CD14-positive monocyte (primary cell): ENCODE data around the gene SSTR1. TPM values are rescaled to one million over a fixed set of nuclear protein-coding genes. Genes with fewer than 3 reads are reported as not detected.
"Not testable (repeated sequence)": the region's sequence is repeated elsewhere in the genome, so short reads cannot be mapped to it uniquely, and the experiment has no call there.

Source experiments
- DNase-seq, 3 donors: peaks; one replicate each; pipeline ENCODE4 v3.0.0-alpha.2; 2011 to 2022
- H2AFZ ChIP-seq: 2 replicates; pipeline ENCODE4 v1.6.0; 2012; ENCODE audit warnings: mild to moderate bottlenecking, low read depth, low read length, inconsistent platforms; ENCODE audit not compliant: insufficient read depth, poor library complexity, severe bottlenecking
- H3K27ac ChIP-seq, 2 donors: 1 replicate in 1 of 2; 2 replicates in 1 of 2; pipeline ENCODE4 v1.5.1; 2012 to 2013; ENCODE audit warnings: low read length in 2 of 2, control low read depth in 1 of 2, inconsistent platforms in 1 of 2, low read depth in 1 of 2, mild to moderate bottlenecking in 1 of 2
- H3K27me3 ChIP-seq, 2 donors: one replicate each; pipeline versions ENCODE4 v1.6.0 to v1.6.1; 2011 to 2013; ENCODE audit warnings: low read length in 2 of 2; ENCODE audit not compliant: control insufficient read depth in 2 of 2, insufficient read depth in 2 of 2
- H3K36me3 ChIP-seq, 2 donors: replicated peaks in 1 of 2; 1 replicate in 1 of 2; 2 replicates in 1 of 2; pipeline versions ENCODE4 v1.5.1 to v1.6.1; 2012 to 2013; ENCODE audit warnings: low read length in 2 of 2, control low read depth in 1 of 2, inconsistent platforms in 1 of 2, mild to moderate bottlenecking in 1 of 2; ENCODE audit not compliant: insufficient read depth in 2 of 2, control insufficient read depth in 1 of 2
- H3K4me1 ChIP-seq, 2 donors: 1 replicate in 1 of 2; 2 replicates in 1 of 2; pipeline versions ENCODE4 v1.5.1 to v1.6.1; 2012 to 2013; ENCODE audit warnings: low read length in 2 of 2, control low read depth in 1 of 2, inconsistent platforms in 1 of 2, mild to moderate bottlenecking in 1 of 2, moderate library complexity in 1 of 2; ENCODE audit not compliant: insufficient read depth in 2 of 2, control insufficient read depth in 1 of 2
- H3K4me2 ChIP-seq: replicated peaks from 2 replicates; pipeline ENCODE3; 2012; ENCODE audit warnings: low read length, moderate library complexity, mild to moderate bottlenecking; ENCODE audit not compliant: poor library complexity, severe bottlenecking; ENCODE audit errors: extremely low read depth
- H3K4me3 ChIP-seq, 3 experiments: fragments of 200-600 bp in 1 of 3; sonication (generic) in 1 of 3; replicated peaks in 1 of 3; 1 replicate in 2 of 3; 2 replicates in 1 of 3; pipeline ENCODE4 v1.5.1; 2011 to 2013; ENCODE audit warnings: low read length in 3 of 3, mild to moderate bottlenecking in 3 of 3, control low read depth in 2 of 3, low read depth in 2 of 3, inconsistent platforms in 1 of 3, moderate library complexity in 1 of 3
- H3K79me2 ChIP-seq: 2 replicates; pipeline ENCODE4 v1.6.0; 2012; ENCODE audit warnings: mild to moderate bottlenecking, control low read depth, inconsistent platforms, low read length, moderate library complexity; ENCODE audit not compliant: insufficient read depth
- H3K9ac ChIP-seq: 2 replicates; pipeline ENCODE4 v1.6.0; 2017; ENCODE audit warnings: low read length, mild to moderate bottlenecking; ENCODE audit not compliant: insufficient read depth, poor library complexity, severe bottlenecking
- H3K9me3 ChIP-seq, 2 donors: replicated peaks in 1 of 2; 1 replicate in 1 of 2; 2 replicates in 1 of 2; pipeline versions ENCODE4 v1.5.1 to v1.6.1; 2012 to 2013; ENCODE audit warnings: low read length in 2 of 2, control low read depth in 1 of 2; ENCODE audit not compliant: control insufficient read depth in 1 of 2, insufficient read depth in 1 of 2
- H4K20me1 ChIP-seq: 2 replicates; pipeline ENCODE4 v1.6.0; 2012; ENCODE audit warnings: mild to moderate bottlenecking, low read length, control low read depth, moderate library complexity; ENCODE audit not compliant: insufficient read depth
- H3K27ac Mint-ChIP-seq, 7 donors: one replicate each; pipeline ENCODE4 v1.8.0; 2020; ENCODE audit warnings: mild to moderate bottlenecking in 7 of 7, mixed read lengths in 7 of 7, moderate library complexity in 6 of 7, inconsistent platforms in 2 of 7
- H3K27me3 Mint-ChIP-seq, 3 donors: one replicate each; pipeline ENCODE4 v1.8.0; 2021 to 2022; ENCODE audit warnings: low read depth in 3 of 3, mild to moderate bottlenecking in 3 of 3, mixed read lengths in 3 of 3, moderate library complexity in 3 of 3, inconsistent platforms in 1 of 3
- H3K36me3 Mint-ChIP-seq, 2 donors: one replicate each; pipeline ENCODE4 v1.8.0; 2020; ENCODE audit warnings: mixed read lengths in 2 of 2, inconsistent platforms in 1 of 2, mild to moderate bottlenecking in 1 of 2
- H3K4me1 Mint-ChIP-seq: one replicate; pipeline ENCODE4 v1.8.0; 2020; ENCODE audit warnings: mild to moderate bottlenecking, mixed read lengths
- H3K4me3 Mint-ChIP-seq, 2 donors: one replicate each; pipeline ENCODE4 v1.8.0; 2020; ENCODE audit warnings: mild to moderate bottlenecking in 2 of 2, mixed read lengths in 2 of 2, moderate library complexity in 1 of 2
- H3K9me3 Mint-ChIP-seq, 7 donors: one replicate each; pipeline ENCODE4 v1.8.0; 2020 to 2022; ENCODE audit warnings: mixed read lengths in 7 of 7, mild to moderate bottlenecking in 6 of 7, moderate library complexity in 6 of 7, inconsistent platforms in 2 of 7
- WGBS: methylation state at CpG from one replicate; pipeline ENCODE4 v1.1.5; 2013; ENCODE audit warnings: missing lambda C conversion rate; ENCODE audit not compliant: insufficient coverage; 5-methylcytosine and 5-hydroxymethylcytosine counted together
- intact Hi-C, 2 donors: fragments of 100-400 bp; cut with micrococcal nuclease; formaldehyde crosslinking; loops; one replicate each; pipeline versions ENCODE4 v1.15.0 to v1.15.1; 2023
- polyA plus RNA-seq, 3 donors: library from polyadenylated mRNA; depleted of rRNA in 1 of 3; unstranded in 2 of 3; stranded (reverse) in 1 of 3; fragments of 300-500 nt in 2 of 3; fragments of >200 nt in 1 of 3; fragmentation: Illumina TruSeq in 2 of 3; gene quantifications; 1 replicate in 2 of 3; 2 replicates in 1 of 3; pipeline ENCODE4 v1.2.3, GENCODE V29; 2012 to 2021
- TF ChIP-seq, protein P1 (sequence below): fragments of 200-600 bp; IDR thresholded peaks from one replicate; pipeline ENCODE4 v1.8.0; 2022; ENCODE audit warnings: antibody characterized with exemption, mild to moderate bottlenecking

The SSTR1 gene
- polyA plus RNA-seq, 3 donors, result not detected

DNA sequence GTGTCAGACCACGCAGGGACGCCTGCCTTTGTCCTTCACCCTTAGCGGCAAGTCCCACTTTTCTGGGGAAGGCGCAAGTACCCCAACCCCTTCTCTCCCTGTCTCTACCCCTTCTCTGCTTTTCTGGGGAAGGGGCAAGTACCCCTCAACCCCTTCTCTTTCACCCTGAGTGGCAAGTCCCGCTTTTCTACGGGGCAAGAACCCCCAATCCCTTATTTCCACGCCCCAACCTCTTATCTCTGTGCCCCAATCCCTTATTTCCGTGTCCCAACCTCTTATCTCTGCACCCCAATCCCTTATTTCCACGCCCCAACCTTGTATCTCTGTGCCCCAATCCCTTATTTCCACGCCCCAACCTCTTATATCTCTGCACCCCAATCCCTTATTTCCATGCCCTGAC, 16.2 kb upstream of the SSTR1 start:
- H3K4me3 Mint-ChIP-seq, H2AFZ ChIP-seq, H3K9ac ChIP-seq, H3K9me3 ChIP-seq, H3K27me3 ChIP-seq, H3K4me2 ChIP-seq, intact Hi-C loops, H3K36me3 ChIP-seq, H3K36me3 Mint-ChIP-seq, H3K27ac Mint-ChIP-seq, H3K27ac ChIP-seq, H3K4me1 Mint-ChIP-seq, H3K27me3 Mint-ChIP-seq, H3K4me1 ChIP-seq, H3K79me2 ChIP-seq, H4K20me1 ChIP-seq, H3K9me3 Mint-ChIP-seq, H3K4me3 ChIP-seq, DNase-seq: not testable (repeated sequence)
- WGBS, result 80% methylated on average over 10 of the region's 10 CpGs

DNA sequence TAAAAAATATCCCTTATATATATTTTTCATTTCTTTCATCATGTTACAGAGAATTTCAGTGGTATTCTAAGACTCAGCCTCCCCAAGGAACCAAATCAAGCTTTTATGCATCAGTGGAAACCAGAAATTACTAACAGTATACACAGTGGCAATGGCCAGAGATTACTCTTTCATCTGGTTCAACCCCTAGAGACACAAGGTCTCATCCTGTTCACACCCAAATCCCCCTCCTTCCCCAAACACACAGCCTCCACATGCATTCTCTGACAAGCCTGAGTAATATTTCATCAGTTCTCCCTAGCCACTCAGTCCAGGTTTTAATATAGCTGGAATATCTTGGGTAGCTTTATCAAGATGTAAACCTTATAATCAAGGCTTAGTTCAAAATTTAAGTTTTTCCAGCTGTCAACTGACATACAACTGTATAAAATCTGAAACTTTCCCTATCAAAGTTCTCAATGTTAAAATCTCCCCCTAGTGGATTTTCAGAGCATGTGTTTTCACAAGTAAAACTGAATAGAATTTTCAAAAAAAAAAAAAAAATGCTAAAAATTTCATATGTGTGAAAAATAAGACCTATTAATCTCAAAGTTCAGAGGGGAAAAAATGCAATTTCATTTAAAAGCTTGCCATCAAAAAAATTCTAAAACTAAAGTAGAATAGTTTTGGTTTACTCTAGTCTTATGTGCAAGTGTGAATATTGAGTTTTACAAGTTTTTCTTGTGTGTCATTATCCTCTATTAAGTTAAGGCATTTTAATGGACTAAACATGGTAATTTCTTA, 10.5 kb upstream of the SSTR1 start:
- Histone ChIP-seq H3K4me3 (no peak overlapping the region), H3K9me3 (no peaks in the 10 kb centered on the region), H3K27ac (no peak overlapping the region), H4K20me1 (no peaks in the 10 kb centered on the region), H3K79me2 (no peaks in the 10 kb centered on the region), H2AFZ (no peak overlapping the region), H3K4me1 (no peaks in the 10 kb centered on the region), H3K27me3 (no peaks in the 10 kb centered on the region), H3K9ac (no peak overlapping the region), H3K4me2 (no peak overlapping the region), H3K36me3 (no peaks in the 10 kb centered on the region)
- Mint-ChIP-seq H3K4me1 (no peaks in the 10 kb centered on the region), H3K9me3 (no peaks in the 10 kb centered on the region), H3K27me3 (peaks cover 0 to 4% (median 3%) of the 10 kb centered on the region in 3 donors), H3K4me3 (no peak overlapping the region), H3K36me3 (no peaks in the 10 kb centered on the region), H3K27ac (no peak overlapping the region)
- TF ChIP-seq, protein P1, sequence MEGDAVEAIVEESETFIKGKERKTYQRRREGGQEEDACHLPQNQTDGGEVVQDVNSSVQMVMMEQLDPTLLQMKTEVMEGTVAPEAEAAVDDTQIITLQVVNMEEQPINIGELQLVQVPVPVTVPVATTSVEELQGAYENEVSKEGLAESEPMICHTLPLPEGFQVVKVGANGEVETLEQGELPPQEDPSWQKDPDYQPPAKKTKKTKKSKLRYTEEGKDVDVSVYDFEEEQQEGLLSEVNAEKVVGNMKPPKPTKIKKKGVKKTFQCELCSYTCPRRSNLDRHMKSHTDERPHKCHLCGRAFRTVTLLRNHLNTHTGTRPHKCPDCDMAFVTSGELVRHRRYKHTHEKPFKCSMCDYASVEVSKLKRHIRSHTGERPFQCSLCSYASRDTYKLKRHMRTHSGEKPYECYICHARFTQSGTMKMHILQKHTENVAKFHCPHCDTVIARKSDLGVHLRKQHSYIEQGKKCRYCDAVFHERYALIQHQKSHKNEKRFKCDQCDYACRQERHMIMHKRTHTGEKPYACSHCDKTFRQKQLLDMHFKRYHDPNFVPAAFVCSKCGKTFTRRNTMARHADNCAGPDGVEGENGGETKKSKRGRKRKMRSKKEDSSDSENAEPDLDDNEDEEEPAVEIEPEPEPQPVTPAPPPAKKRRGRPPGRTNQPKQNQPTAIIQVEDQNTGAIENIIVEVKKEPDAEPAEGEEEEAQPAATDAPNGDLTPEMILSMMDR, result peak; percentile 49
- intact Hi-C loops, result no loop called here
- no peak for DNase-seq
